GM12878 (cell line): Measurements from ENCODE around the gene DCAF17. TPM values are rescaled to one million over a fixed set of nuclear protein-coding genes. Genes with fewer than 3 reads are reported as not detected.

Experiments used
- BCL11A ChIP-seq: IDR thresholded peaks from 2 replicates; pipeline ENCODE4 v1.6.1; 2011; ENCODE audit warnings: low read depth, low read length
- CUX1 ChIP-seq: IDR thresholded peaks from 2 replicates; pipeline ENCODE4 v1.6.1; 2012; ENCODE audit warnings: improper control_type of control experiment, low read depth, low read length; ENCODE audit not compliant: insufficient replicate concordance
- HDGF ChIP-seq: fragments of 450-650 bp; IDR thresholded peaks from 2 replicates; pipeline ENCODE4 v1.6.1; 2016; ENCODE audit warnings: antibody characterized with exemption
- HSF1 ChIP-seq: fragments of 150-350 bp; IDR thresholded peaks from 2 replicates; pipeline ENCODE4 v1.6.1; 2014; ENCODE audit warnings: mild to moderate bottlenecking, low read depth, low read length
- NBN ChIP-seq: fragments of 450-650 bp; IDR thresholded peaks from 2 replicates; pipeline ENCODE4 v1.6.1; 2016
- SKIL ChIP-seq: fragments of 450-650 bp; IDR thresholded peaks from 2 replicates; pipeline ENCODE4 v1.6.1; 2017; ENCODE audit warnings: mild to moderate bottlenecking, low read depth, inconsistent platforms; ENCODE audit not compliant: poor library complexity, severe bottlenecking
- SP1 ChIP-seq: IDR thresholded peaks from one replicate; pipeline ENCODE4 v1.6.1; 2011; ENCODE audit warnings: low read depth, low read length
- polyA plus RNA-seq, 11 experiments: library from polyadenylated mRNA; depleted of rRNA in 4 of 11; unstranded in 6 of 11; stranded (reverse) in 5 of 11; fragments of >200 nt; fragmentation: Nextera tagmentation in 4 of 11; fragmentation: Illumina TruSeq in 1 of 11; extraction: Ambion mirVana in 4 of 11; extraction: Trizol in 1 of 11; gene quantifications; 1 replicate in 1 of 11; 2 replicates in 10 of 11; pipeline versions ENCODE4 v1.2.1 to v1.2.3, GENCODE V29; 2011 to 2016; ENCODE audit warnings: inconsistent platforms in 2 of 11, missing spikeins in 2 of 11, low read depth in 1 of 11
- total RNA-seq, 4 experiments: library from RNA; depleted of rRNA in 3 of 4; stranded (reverse); fragments of >200 nt in 3 of 4; fragmentation: Illumina TruSeq in 1 of 4; extraction: Trizol in 1 of 4; gene quantifications; 2 replicates each; pipeline versions ENCODE4 v1.2.1 to v1.2.3, GENCODE V29; 2013 to 2021

Gene DCAF17
- total and polyA plus RNA-seq, 10 of the 15 experiments (the other 5 are each of a cell fraction or from before 2014, with no cell fraction given): 5.2 to 32.9 (median 23.4) TPM

GRCh38 chr2:171416009-171416926, 17.8 kb upstream of the DCAF17 start (continued):
- TF ChIP-seq HSF1: no peak
- peak; percentile 84 for TF ChIP-seq NBN
- TF ChIP-seq HDGF: 0 out of 2 replicates have a peak, but pooled peaks have one; percentile 33
- TF ChIP-seq SP1: no peak
- TF ChIP-seq CUX1: no peak
- peak; percentile 73 for TF ChIP-seq SKIL
- TF ChIP-seq BCL11A: no peak
